K562 (cell line): ENCODE measurements around the gene KCNAB1. TPM values are rescaled to one million over a fixed set of nuclear protein-coding genes. Genes with fewer than 3 reads are reported as not detected.
A peak's percentile ranks its signal among the peaks of the same experiment; 100 is the strongest.

Source experiments
- CEBPZ ChIP-seq: fragments of 150-350 bp; IDR thresholded peaks from 2 replicates; pipeline ENCODE4 v1.6.1; 2014; ENCODE audit warnings: low read depth, mild to moderate bottlenecking, low read length, borderline replicate concordance
- CHAMP1 ChIP-seq: fragments of 450-650 bp; IDR thresholded peaks from 2 replicates; pipeline ENCODE4 v1.6.1; 2016; ENCODE audit warnings: mild to moderate bottlenecking
- CREBBP ChIP-seq: IDR thresholded peaks from one replicate; pipeline ENCODE4 v1.6.1; 2012; ENCODE audit warnings: low read depth, mild to moderate bottlenecking, control low read depth, inconsistent platforms, low read length
- GATAD2B ChIP-seq: fragments of 450-650 bp; IDR thresholded peaks from 2 replicates; pipeline ENCODE4 v1.6.1; 2017; ENCODE audit warnings: mild to moderate bottlenecking, borderline replicate concordance
- ILF3 ChIP-seq: fragments of 450-650 bp; IDR thresholded peaks from 2 replicates; pipeline ENCODE4 v1.6.1; 2018; ENCODE audit warnings: antibody characterized with exemption, mild to moderate bottlenecking, moderate library complexity, borderline replicate concordance
- MYNN ChIP-seq, 2 experiments: sonication (generic); formaldehyde crosslinking in 1 of 2; IDR thresholded peaks; 2 replicates each; pipeline versions ENCODE4 v1.5.0 to v1.6.1; 2016 to 2020; ENCODE audit warnings: antibody characterized with exemption in 1 of 2, missing genetic modification reagents in 1 of 2
- SMAD3 ChIP-seq: fragments of 450-650 bp; formaldehyde crosslinking; conservative IDR thresholded peaks from 2 replicates; pipeline ENCODE4 v1.4.0; 2020; ENCODE audit warnings: mild to moderate bottlenecking
- ZC3H4 ChIP-seq: sonication (generic); formaldehyde crosslinking; IDR thresholded peaks from 2 replicates; pipeline ENCODE4 v1.9.0; 2021; ENCODE audit warnings: missing genetic modification reagents, borderline replicate concordance
- ZNF121 ChIP-seq: sonication (generic); formaldehyde crosslinking; conservative IDR thresholded peaks from 2 replicates; pipeline ENCODE4 v1.8.0; 2022; ENCODE audit warnings: missing genetic modification reagents
- ZNF277 ChIP-seq: fragments of 250-450 bp; sonication (Bioruptor Pico); IDR thresholded peaks from 2 replicates; pipeline ENCODE4 v1.8.0; 2022; ENCODE audit warnings: inconsistent platforms, mild to moderate bottlenecking, moderate library complexity, borderline replicate concordance
- ZNF707 ChIP-seq: fragments of 250-450 bp; sonication (Bioruptor Pico); conservative IDR thresholded peaks from 2 replicates; pipeline ENCODE4 v1.8.0; 2022; ENCODE audit warnings: inconsistent platforms, mild to moderate bottlenecking, moderate library complexity
- polyA plus RNA-seq, 8 experiments: library from polyadenylated mRNA; depleted of rRNA in 4 of 8; stranded (reverse) in 5 of 8; unstranded in 3 of 8; fragments of >200 nt; fragmentation: Nextera tagmentation in 2 of 8; fragmentation: Illumina TruSeq in 1 of 8; extraction: Ambion mirVana in 2 of 8; extraction: Trizol in 1 of 8; gene quantifications; 2 replicates each; pipeline versions ENCODE4 v1.2.1 to v1.2.3, GENCODE V29; 2011 to 2014; ENCODE audit warnings: inconsistent platforms in 1 of 8, missing spikeins in 1 of 8
- total RNA-seq, 7 experiments: library from RNA; depleted of rRNA in 6 of 7; stranded (reverse); fragments of >200 nt in 6 of 7; fragmentation: Illumina TruSeq in 2 of 7; extraction: Trizol in 2 of 7; gene quantifications; 2 replicates each; pipeline versions ENCODE4 v1.2.1 to v1.2.3, GENCODE V29; 2011 to 2021; ENCODE audit warnings: low replicate concordance in 1 of 7
- TF ChIP-seq, protein P1 (sequence below): conservative IDR thresholded peaks from 2 replicates; pipeline ENCODE4 v1.6.1; 2011; ENCODE audit warnings: low read depth, mild to moderate bottlenecking, low read length; ENCODE audit not compliant: control insufficient read depth
- TF ChIP-seq, protein P2 (sequence below): sonication (generic); formaldehyde crosslinking; IDR thresholded peaks from 2 replicates; pipeline ENCODE4 v1.8.0; 2022; ENCODE audit warnings: missing genetic modification reagents, mild to moderate bottlenecking, moderate library complexity, borderline replicate concordance
- TF ChIP-seq, protein P3 (sequence below), 2 experiments: IDR thresholded peaks; 2 replicates each; pipeline ENCODE4 v1.6.1; 2012; ENCODE audit warnings: improper control_type of control experiment in 2 of 2, low read depth in 2 of 2, low read length in 2 of 2, borderline replicate concordance in 1 of 2

KCNAB1 gene
- total and polyA plus RNA-seq, 9 of the 15 experiments (the other 6 are each of a cell fraction or from before 2014, with no cell fraction given) = 0.14 to 1.2 (median 0.51) TPM

DNA sequence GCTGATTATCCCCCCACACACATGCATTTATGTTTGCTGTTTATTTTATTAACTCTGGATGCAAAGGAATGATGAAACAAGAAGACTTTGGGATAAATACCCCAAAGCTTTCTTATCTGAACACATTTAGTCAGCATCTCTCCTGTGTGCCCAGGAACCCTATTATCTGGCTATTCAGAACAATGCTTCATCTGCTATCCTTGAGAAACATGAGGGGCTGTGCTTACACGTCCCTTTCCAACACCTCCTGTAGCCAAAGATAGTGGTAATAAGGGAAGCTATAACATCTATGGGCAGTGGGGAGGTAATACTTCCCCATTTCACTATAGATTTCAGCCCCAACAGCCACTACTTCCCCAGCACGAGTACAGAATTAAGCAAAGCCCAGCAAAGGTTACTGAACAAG, 339.8 kb downstream of the KCNAB1 start (continued):
- TF ChIP-seq CHAMP1 = peak; percentile 98
- TF ChIP-seq, protein P1, sequence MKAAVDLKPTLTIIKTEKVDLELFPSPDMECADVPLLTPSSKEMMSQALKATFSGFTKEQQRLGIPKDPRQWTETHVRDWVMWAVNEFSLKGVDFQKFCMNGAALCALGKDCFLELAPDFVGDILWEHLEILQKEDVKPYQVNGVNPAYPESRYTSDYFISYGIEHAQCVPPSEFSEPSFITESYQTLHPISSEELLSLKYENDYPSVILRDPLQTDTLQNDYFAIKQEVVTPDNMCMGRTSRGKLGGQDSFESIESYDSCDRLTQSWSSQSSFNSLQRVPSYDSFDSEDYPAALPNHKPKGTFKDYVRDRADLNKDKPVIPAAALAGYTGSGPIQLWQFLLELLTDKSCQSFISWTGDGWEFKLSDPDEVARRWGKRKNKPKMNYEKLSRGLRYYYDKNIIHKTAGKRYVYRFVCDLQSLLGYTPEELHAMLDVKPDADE = no peak
- 0 out of 2 replicates have a peak, but pooled peaks have one; percentile 51 for TF ChIP-seq SMAD3 (CRISPR knock-in tag)
- no peak for TF ChIP-seq ZC3H4 (CRISPR knock-in tag)
- TF ChIP-seq, protein P2, sequence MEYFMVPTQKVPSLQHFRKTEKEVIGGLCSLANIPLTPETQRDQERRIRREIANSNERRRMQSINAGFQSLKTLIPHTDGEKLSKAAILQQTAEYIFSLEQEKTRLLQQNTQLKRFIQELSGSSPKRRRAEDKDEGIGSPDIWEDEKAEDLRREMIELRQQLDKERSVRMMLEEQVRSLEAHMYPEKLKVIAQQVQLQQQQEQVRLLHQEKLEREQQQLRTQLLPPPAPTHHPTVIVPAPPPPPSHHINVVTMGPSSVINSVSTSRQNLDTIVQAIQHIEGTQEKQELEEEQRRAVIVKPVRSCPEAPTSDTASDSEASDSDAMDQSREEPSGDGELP (CRISPR knock-in tag) = no peak
- no peak for TF ChIP-seq ZNF121 (CRISPR knock-in tag)
- peak; percentile 49; the same call in 1 of the 2 replicates for TF ChIP-seq GATAD2B
- no peak for TF ChIP-seq ZNF277
- TF ChIP-seq CEBPZ = no peak
- no peak for TF ChIP-seq ZNF707 (CRISPR knock-in tag)
- peak; percentile 86; the same call in 1 of the 2 replicates for TF ChIP-seq ILF3
- peak; percentile 82 for TF ChIP-seq MYNN (IDR thresholded peaks at IDR 0.05)
- TF ChIP-seq MYNN (CRISPR knock-in tag; IDR thresholded peaks at IDR 0.05) = no peak
- TF ChIP-seq CREBBP = no peak
- TF ChIP-seq, protein P3, sequence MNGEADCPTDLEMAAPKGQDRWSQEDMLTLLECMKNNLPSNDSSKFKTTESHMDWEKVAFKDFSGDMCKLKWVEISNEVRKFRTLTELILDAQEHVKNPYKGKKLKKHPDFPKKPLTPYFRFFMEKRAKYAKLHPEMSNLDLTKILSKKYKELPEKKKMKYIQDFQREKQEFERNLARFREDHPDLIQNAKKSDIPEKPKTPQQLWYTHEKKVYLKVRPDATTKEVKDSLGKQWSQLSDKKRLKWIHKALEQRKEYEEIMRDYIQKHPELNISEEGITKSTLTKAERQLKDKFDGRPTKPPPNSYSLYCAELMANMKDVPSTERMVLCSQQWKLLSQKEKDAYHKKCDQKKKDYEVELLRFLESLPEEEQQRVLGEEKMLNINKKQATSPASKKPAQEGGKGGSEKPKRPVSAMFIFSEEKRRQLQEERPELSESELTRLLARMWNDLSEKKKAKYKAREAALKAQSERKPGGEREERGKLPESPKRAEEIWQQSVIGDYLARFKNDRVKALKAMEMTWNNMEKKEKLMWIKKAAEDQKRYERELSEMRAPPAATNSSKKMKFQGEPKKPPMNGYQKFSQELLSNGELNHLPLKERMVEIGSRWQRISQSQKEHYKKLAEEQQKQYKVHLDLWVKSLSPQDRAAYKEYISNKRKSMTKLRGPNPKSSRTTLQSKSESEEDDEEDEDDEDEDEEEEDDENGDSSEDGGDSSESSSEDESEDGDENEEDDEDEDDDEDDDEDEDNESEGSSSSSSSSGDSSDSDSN (IDR thresholded peaks at IDR 0.05; ENCODE audit: borderline replicate concordance in 1 of 2, low read depth in 2 of 2, low read length in 2 of 2) = no peak
